HL-60 (cell line): ENCODE results near the gene ITGB2.

Source experiments
- CTCF ChIP-seq: IDR thresholded peaks from one replicate; pipeline ENCODE4 v1.5.1; 2011; ENCODE audit warnings: low read length, control low read depth, inconsistent platforms; ENCODE audit not compliant: insufficient read depth
- GABPA ChIP-seq: IDR thresholded peaks from 2 replicates; pipeline ENCODE4 v1.6.1; 2012; ENCODE audit warnings: low read depth
- POLR2AphosphoS5 ChIP-seq: IDR thresholded peaks from 2 replicates; pipeline ENCODE4 v1.6.1; 2012; ENCODE audit warnings: low read depth

GRCh38 chr21:44890338-44890931 lies 30.3 kb downstream of the ITGB2 start:
- TF ChIP-seq CTCF (no peak), GABPA (no peak), POLR2AphosphoS5 (no peak)
